Neural progenitor cell (in vitro differentiated cells): ENCODE results near the gene CPM. TPM values are rescaled to one million over a fixed set of nuclear protein-coding genes. Genes with fewer than 3 reads are reported as not detected.

Experiments used
- DNase-seq: peaks from one replicate; pipeline ENCODE4 v3.0.0-alpha.2; 2016; ENCODE audit warnings: low spot score
- H2AFZ ChIP-seq: fragments of 200-600 bp; sonication (generic); replicated peaks from 2 replicates; pipeline ENCODE4 v1.6.1; 2016; ENCODE audit warnings: antibody characterized with exemption
- H3F3A ChIP-seq: fragments of 200-600 bp; sonication (generic); 2 replicates; pipeline ENCODE4 v1.6.1; 2016; ENCODE audit warnings: antibody characterized with exemption, low read depth
- H3K27ac ChIP-seq: fragments of 200-600 bp; sonication (generic); 2 replicates; pipeline ENCODE4 v1.5.1; 2016; ENCODE audit warnings: mild to moderate bottlenecking
- H3K27me3 ChIP-seq: fragments of 200-600 bp; sonication (generic); 2 replicates; pipeline ENCODE4 v1.6.1; 2016; ENCODE audit warnings: mild to moderate bottlenecking, moderate library complexity
- H3K36me3 ChIP-seq: fragments of 200-600 bp; sonication (generic); 2 replicates; pipeline ENCODE4 v1.5.1; 2016
- H3K4me1 ChIP-seq: fragments of 200-600 bp; sonication (generic); 2 replicates; pipeline ENCODE4 v1.6.1; 2016; ENCODE audit warnings: mixed run types
- H3K4me2 ChIP-seq: fragments of 200-600 bp; sonication (generic); 2 replicates; pipeline ENCODE4 v1.6.1; 2016
- H3K4me3 ChIP-seq: fragments of 200-600 bp; sonication (generic); 2 replicates; pipeline ENCODE4 v1.5.1; 2016
- H3K79me2 ChIP-seq: fragments of 200-600 bp; sonication (generic); 2 replicates; pipeline ENCODE4 v1.6.1; 2016; ENCODE audit warnings: low read depth
- H3K9ac ChIP-seq: fragments of 200-600 bp; sonication (generic); 2 replicates; pipeline ENCODE4 v1.6.1; 2016
- H3K9me3 ChIP-seq: fragments of 200-600 bp; sonication (generic); 2 replicates; pipeline ENCODE4 v1.5.1; 2016; ENCODE audit warnings: low read depth
- H4K20me1 ChIP-seq: fragments of 200-600 bp; sonication (generic); 2 replicates; pipeline ENCODE4 v1.6.1; 2016; ENCODE audit warnings: low read depth
- H3K27ac Mint-ChIP-seq: 3 replicates; pipeline ENCODE4 v1.8.0; 2021; ENCODE audit warnings: mixed read lengths
- H3K27me3 Mint-ChIP-seq: 2 replicates; pipeline ENCODE4 v1.8.0; 2022; ENCODE audit warnings: low read depth, mild to moderate bottlenecking, inconsistent platforms, moderate library complexity, mixed read lengths; ENCODE audit not compliant: insufficient read depth
- H3K36me3 Mint-ChIP-seq: 3 replicates; pipeline ENCODE4 v1.8.0; 2021; ENCODE audit warnings: mixed read lengths
- H3K4me1 Mint-ChIP-seq: 3 replicates; pipeline ENCODE4 v1.8.0; 2021; ENCODE audit warnings: mixed read lengths
- H3K4me3 Mint-ChIP-seq: 3 replicates; pipeline ENCODE4 v1.8.0; 2021; ENCODE audit warnings: mild to moderate bottlenecking, moderate library complexity, mixed read lengths
- H3K9me3 Mint-ChIP-seq: 3 replicates; pipeline ENCODE4 v1.8.0; 2020; ENCODE audit warnings: mixed read lengths
- CTCF ChIP-seq: fragments of 200-600 bp; sonication (generic); IDR thresholded peaks from 2 replicates; pipeline ENCODE4 v1.5.1; 2017; ENCODE audit warnings: antibody characterized with exemption, mild to moderate bottlenecking
- EZH2 ChIP-seq: fragments of 200-600 bp; sonication (generic); IDR thresholded peaks from 2 replicates; pipeline ENCODE4 v1.6.1; 2017; ENCODE audit warnings: antibody characterized with exemption, mild to moderate bottlenecking, moderate library complexity
- EZH2phosphoT487 ChIP-seq: fragments of 200-600 bp; sonication (generic); IDR thresholded peaks from 2 replicates; pipeline ENCODE4 v1.6.1; 2017; ENCODE audit warnings: antibody characterized with exemption
- total RNA-seq: library from RNA; depleted of rRNA; stranded (reverse); fragments of >200 nt; gene quantifications from 2 replicates; pipeline ENCODE4 v1.2.3, GENCODE V29; 2015; ENCODE audit warnings: low replicate concordance

Gene CPM
- total RNA-seq, 1 donor from 2014 or later, result 0.02 TPM

GRCh38 chr12:68806488-68807237 is 126.3 kb downstream of the CPM start:
- Mint-ChIP-seq H3K36me3 (peaks cover 7% of the 10 kb centered on the region), H3K4me1 (peaks cover 31% of the 10 kb centered on the region), H3K27ac (no peak overlapping the region), H3K9me3 (no peaks in the 10 kb centered on the region), H3K4me3 (peak overlapping the region; percentile 97), H3K27me3 (peaks cover 5% of the 10 kb centered on the region)
- Histone ChIP-seq H2AFZ (no peak overlapping the region), H3F3A (peaks cover 17% of the 10 kb centered on the region), H3K9me3 (no peaks in the 10 kb centered on the region), H3K36me3 (peaks cover 8% of the 10 kb centered on the region), H3K27ac (no peak overlapping the region), H3K27me3 (no peaks in the 10 kb centered on the region), H3K9ac (no peak overlapping the region), H3K4me2 (peak overlapping the region; percentile 84), H3K4me1 (no peaks in the 10 kb centered on the region), H3K79me2 (peaks cover 36% of the 10 kb centered on the region), H3K4me3 (peak overlapping the region; percentile 64), H4K20me1 (peaks cover 7% of the 10 kb centered on the region)
- no peak for TF ChIP-seq EZH2
- no peak for TF ChIP-seq CTCF
- no peak for TF ChIP-seq EZH2phosphoT487
- DNase-seq, result no peak

- TF ChIP-seq EZH2phosphoT487 (no peak), EZH2 (no peak), CTCF (no peak)
- Histone ChIP-seq H3K9ac (no peak overlapping the region), H3K4me2 (no peak overlapping the region), H3K36me3 (peaks cover 8% of the 10 kb centered on the region), H3K9me3 (no peaks in the 10 kb centered on the region), H3K4me3 (no peak overlapping the region), H4K20me1 (peaks cover 7% of the 10 kb centered on the region), H3K79me2 (peaks cover 26% of the 10 kb centered on the region), H3K27me3 (no peaks in the 10 kb centered on the region), H3K4me1 (no peaks in the 10 kb centered on the region), H3F3A (peaks cover 17% of the 10 kb centered on the region), H2AFZ (no peak overlapping the region), H3K27ac (no peak overlapping the region)
- H3K4me3 Mint-ChIP-seq, result no peak overlapping the region
- peaks cover 4% of the 10 kb centered on the region for H3K36me3 Mint-ChIP-seq
- DNase-seq, result no peak
- H3K9me3 Mint-ChIP-seq, result no peaks in the 10 kb centered on the region
- peaks cover 31% of the 10 kb centered on the region for H3K4me1 Mint-ChIP-seq
- peaks cover 5% of the 10 kb centered on the region for H3K27me3 Mint-ChIP-seq
- H3K27ac Mint-ChIP-seq, result peak overlapping the region; percentile 3
Measured at GRCh38 chr12:68805592-68806120, 127.3 kb downstream of the CPM start.

- H3K27me3 Mint-ChIP-seq, result peaks cover 5% of the 10 kb centered on the region
Measured at GRCh38 chr12:68804657-68805591, 128.0 kb downstream of the CPM start.

More at GRCh38 chr12:68804657-68805591, 128.0 kb downstream of the CPM start:
- Mint-ChIP-seq H3K4me1 (peaks cover 31% of the 10 kb centered on the region), H3K9me3 (no peaks in the 10 kb centered on the region), H3K4me3 (no peak overlapping the region), H3K27ac (peak overlapping the region; percentile 3), H3K36me3 (peaks cover 4% of the 10 kb centered on the region)
- peaks cover 17% of the 10 kb centered on the region for H3F3A ChIP-seq
- H3K4me2 ChIP-seq, result no peak overlapping the region
- H3K79me2 ChIP-seq, result peaks cover 19% of the 10 kb centered on the region
- no peak overlapping the region for H3K27ac ChIP-seq
- peaks cover 8% of the 10 kb centered on the region for H3K36me3 ChIP-seq
- no peak overlapping the region for H3K4me3 ChIP-seq
- H3K4me1 ChIP-seq, result no peaks in the 10 kb centered on the region
- TF ChIP-seq EZH2 (no peak), CTCF (no peak), EZH2phosphoT487 (no peak)
- H2AFZ ChIP-seq, result no peak overlapping the region
- H3K9me3 ChIP-seq, result no peaks in the 10 kb centered on the region
- no peaks in the 10 kb centered on the region for H3K27me3 ChIP-seq
- no peak for DNase-seq
- H3K9ac ChIP-seq, result no peak overlapping the region
- H4K20me1 ChIP-seq, result peaks cover 7% of the 10 kb centered on the region
